Measurements from ENCODE around the gene STK32B. TPM values are rescaled to one million over a fixed set of nuclear protein-coding genes. Genes with fewer than 3 reads are reported as not detected.
"Not testable (repeated sequence)": the region's sequence is repeated elsewhere in the genome, so short reads cannot be mapped to it uniquely, and the experiment has no call there.

STK32B gene
- total RNA-seq, 1 donor from 2014 or later, result not detected

DNA sequence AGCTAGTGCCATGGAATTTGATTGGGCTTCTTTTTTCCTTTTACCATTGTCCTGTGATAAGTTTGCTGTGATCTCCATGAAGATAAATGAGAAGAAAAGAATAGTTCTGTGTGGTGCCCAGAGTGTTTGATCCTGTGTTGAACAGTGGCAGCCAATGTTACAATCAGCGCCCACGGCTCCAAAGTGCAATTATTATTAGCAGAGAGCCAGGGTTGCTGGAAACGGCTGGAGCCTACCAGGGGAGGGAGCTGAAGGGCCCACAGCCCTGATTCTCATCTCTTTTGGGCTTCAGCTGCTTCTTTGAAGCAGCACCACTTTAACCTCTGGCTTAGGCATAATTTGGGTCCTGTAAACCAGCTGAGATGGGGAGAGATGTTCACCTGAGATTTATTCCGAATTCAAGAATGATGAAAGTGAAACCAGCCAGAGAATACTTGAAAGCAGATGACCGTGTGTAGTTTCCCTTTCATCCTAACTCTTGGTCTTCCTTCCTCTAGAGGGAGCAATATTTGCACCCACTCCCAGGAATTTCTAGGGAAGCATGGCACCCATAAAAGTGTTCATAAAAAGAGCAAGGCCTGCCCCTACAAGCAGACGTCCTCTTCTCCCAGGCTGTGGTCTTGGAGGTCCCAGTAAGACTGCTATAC lies 358.8 kb downstream of the STK32B start:
- Mint-ChIP-seq H3K27me3 (no peaks in the 10 kb centered on the region), H3K27ac (no peak overlapping the region), H3K36me3 (ENCODE audit: low read depth) (no peaks in the 10 kb centered on the region), H3K9me3 (peaks cover 10% of the 10 kb centered on the region), H3K4me1 (no peaks in the 10 kb centered on the region), H3K4me3 (no peak overlapping the region)
- intact Hi-C loops (cut with micrococcal nuclease), result no loop called here
- DNase-seq, result no peak

DNA sequence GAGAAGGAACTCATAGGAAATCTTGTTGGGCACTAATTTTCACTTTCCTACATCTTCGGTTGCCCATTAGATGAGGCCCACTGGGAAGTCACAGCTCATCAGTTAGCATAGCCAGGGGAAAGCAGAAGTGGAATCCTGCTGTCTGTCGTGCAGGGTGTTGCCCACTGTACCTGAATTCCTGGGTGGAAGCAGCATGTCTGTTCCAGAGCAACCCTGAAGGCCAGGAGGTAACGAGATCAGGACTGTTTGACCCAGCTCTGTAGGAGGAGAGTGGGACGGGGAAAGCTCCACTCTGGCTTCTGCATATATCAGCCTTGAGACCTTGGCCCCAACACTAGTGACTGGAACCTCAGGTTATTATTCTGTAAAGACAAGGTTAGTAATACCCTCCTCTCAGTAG lies 361.0 kb downstream of the STK32B start:
- H3K4me1 Mint-ChIP-seq, result no peaks in the 10 kb centered on the region
- H3K36me3 Mint-ChIP-seq (ENCODE audit: low read depth), result no peaks in the 10 kb centered on the region
- no peak overlapping the region for H3K4me3 Mint-ChIP-seq
- H3K9me3 Mint-ChIP-seq, result no peaks in the 10 kb centered on the region
- no peak overlapping the region for H3K27ac Mint-ChIP-seq
- intact Hi-C loops (cut with micrococcal nuclease), result no loop called here
- no peak for DNase-seq
- H3K27me3 Mint-ChIP-seq, result no peaks in the 10 kb centered on the region

DNA sequence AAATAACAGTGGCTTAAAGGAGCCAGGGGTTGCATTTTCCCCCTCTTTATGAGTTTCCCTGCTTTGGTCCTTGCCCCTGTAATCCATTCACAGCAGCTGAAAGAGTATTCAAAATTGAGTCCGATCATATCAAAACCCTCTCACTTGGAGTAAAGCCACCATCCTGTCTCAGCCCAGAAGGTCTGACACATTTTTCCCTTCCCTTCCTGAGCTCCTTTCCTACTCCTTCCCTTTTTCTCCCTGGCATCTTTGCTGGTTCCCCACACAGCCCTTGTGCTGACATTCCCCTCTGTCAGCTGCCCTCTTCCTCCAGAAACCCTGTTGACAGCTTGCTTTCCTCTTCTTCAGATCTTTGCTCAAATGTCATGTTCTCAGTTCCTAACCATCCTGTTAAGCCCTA lies 361.5 kb downstream of the STK32B start:
- H3K4me1 Mint-ChIP-seq, result no peaks in the 10 kb centered on the region
- H3K9me3 Mint-ChIP-seq, result no peaks in the 10 kb centered on the region
- no peak for DNase-seq
- intact Hi-C loops (cut with micrococcal nuclease), result no loop called here
- H3K27ac Mint-ChIP-seq, result no peak overlapping the region
- no peaks in the 10 kb centered on the region for H3K27me3 Mint-ChIP-seq
- H3K36me3 Mint-ChIP-seq (ENCODE audit: low read depth), result no peaks in the 10 kb centered on the region
- H3K4me3 Mint-ChIP-seq, result no peak overlapping the region

DNA sequence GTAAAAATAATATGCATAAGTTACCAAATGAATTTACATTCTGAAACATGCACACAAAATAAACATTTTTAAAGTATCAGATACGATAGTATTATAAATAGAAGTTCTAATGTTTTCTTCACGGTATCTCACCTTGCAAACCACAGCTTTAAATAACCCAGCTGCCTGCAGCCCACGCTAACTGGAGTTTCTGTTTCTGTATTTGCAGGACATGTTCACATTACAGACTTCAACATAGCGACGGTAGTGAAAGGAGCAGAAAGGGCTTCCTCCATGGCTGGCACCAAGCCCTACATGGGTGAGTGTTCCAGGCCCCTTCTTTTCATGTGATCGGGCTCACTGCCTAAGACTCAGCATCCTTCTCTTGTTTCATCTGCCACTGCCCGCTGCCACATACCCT lies 365.4 kb downstream of the STK32B start:
- no peak for DNase-seq
- H3K27me3 Mint-ChIP-seq, result no peaks in the 10 kb centered on the region
- intact Hi-C loops (cut with micrococcal nuclease), result no loop called here
- H3K4me3 Mint-ChIP-seq, result no peak overlapping the region
- H3K4me1 Mint-ChIP-seq, result no peaks in the 10 kb centered on the region
- no peaks in the 10 kb centered on the region for H3K9me3 Mint-ChIP-seq
- H3K27ac Mint-ChIP-seq, result no peak overlapping the region
- no peaks in the 10 kb centered on the region for H3K36me3 Mint-ChIP-seq (ENCODE audit: low read depth)

DNA sequence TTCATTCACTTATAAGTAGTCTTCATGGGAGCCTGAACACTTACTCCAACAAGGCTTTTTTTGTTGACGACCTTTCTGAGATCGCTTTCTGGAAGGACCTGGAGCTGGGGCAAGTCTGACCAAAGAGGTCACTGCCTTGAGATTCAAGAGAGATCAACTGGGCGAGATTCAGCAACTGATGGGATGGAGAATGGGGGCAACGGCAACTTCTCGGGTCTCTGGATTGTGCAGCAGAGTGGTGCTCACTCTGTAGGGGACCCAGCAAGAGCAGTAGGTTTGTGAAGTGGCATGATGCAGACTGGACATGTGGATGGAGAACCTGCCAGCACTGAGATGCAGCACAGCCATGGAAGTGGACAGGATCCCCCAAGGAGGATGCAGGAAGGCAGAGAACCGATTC lies 369.0 kb downstream of the STK32B start:
- no peak overlapping the region for H3K4me3 Mint-ChIP-seq
- no peaks in the 10 kb centered on the region for H3K9me3 Mint-ChIP-seq
- no peaks in the 10 kb centered on the region for H3K36me3 Mint-ChIP-seq (ENCODE audit: low read depth)
- intact Hi-C loops (cut with micrococcal nuclease), result no loop called here
- H3K4me1 Mint-ChIP-seq, result no peaks in the 10 kb centered on the region
- DNase-seq, result no peak
- H3K27ac Mint-ChIP-seq, result no peak overlapping the region
- H3K27me3 Mint-ChIP-seq, result no peaks in the 10 kb centered on the region

DNA sequence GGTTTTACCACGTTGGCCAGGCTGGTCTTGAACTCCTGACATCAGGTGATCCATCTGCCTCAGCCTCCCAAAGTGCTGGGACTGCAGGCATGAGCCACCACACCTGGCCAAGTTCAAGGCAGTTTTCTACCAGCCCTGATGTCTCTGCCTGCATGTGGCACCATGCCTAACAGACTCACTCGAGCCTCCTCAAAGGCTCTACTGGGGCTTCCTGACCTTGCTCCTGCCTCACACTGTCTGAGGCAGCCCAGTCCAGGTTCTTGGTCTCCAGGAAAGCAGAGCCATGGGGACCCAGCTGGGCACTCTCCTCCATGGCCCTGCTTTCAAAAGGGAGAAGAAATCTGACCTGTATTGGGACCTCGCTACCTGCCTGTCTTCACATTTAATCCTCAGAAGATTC lies 370.1 kb downstream of the STK32B start:
- Mint-ChIP-seq H3K27me3 (no peaks in the 10 kb centered on the region), H3K36me3 (ENCODE audit: low read depth) (no peaks in the 10 kb centered on the region), H3K27ac (no peak overlapping the region), H3K4me1 (no peaks in the 10 kb centered on the region), H3K4me3 (no peak overlapping the region), H3K9me3 (no peaks in the 10 kb centered on the region)
- intact Hi-C loops (cut with micrococcal nuclease), result no loop called here
- no peak for DNase-seq

DNA sequence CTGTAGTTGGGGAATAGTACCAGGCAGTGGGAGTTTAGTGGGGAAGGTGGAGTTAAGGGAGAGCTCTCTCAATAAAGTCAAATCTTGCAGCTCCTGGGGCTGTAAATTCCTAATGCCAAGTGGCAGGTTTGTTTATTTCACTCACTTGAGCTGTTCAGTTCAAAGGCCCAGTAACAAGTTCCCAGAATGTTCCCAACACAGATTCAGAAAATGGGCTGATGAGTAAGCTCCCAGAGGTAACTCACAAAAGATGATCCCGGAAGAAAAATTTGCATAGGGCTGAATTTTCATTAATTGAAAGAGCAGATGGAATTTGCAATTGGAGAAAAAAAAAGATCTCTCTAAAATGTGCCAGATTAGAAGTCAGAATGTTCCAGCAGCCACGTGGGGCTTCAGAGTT lies 370.9 kb downstream of the STK32B start:
- intact Hi-C loops (cut with micrococcal nuclease), result no loop called here
- no peak overlapping the region for H3K4me3 Mint-ChIP-seq
- DNase-seq, result no peak
- no peaks in the 10 kb centered on the region for H3K9me3 Mint-ChIP-seq
- H3K27ac Mint-ChIP-seq, result no peak overlapping the region
- H3K4me1 Mint-ChIP-seq, result no peaks in the 10 kb centered on the region
- H3K27me3 Mint-ChIP-seq, result no peaks in the 10 kb centered on the region
- no peaks in the 10 kb centered on the region for H3K36me3 Mint-ChIP-seq (ENCODE audit: low read depth)

DNA sequence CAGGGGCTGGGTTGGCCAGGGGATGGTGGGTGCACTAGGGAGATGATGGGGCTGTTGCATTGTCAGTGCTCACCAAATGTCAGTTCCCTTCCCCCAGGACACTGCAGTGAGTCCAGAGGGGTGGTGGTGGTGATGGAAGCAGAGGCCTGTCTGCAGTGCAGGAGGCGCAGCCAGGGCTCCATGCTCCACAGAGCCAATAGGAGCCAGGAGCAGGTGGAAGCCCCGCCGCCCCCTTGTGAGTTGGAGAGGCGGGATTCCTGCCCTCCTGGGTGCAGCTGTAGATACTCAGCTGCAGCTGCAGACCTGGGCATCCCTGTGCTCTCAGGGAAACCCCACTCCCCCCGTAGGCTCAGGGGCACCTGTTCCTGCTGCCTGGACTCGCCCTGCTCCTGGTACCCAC lies 372.4 kb downstream of the STK32B start:
- Mint-ChIP-seq H3K4me3 (no peak overlapping the region), H3K9me3 (no peaks in the 10 kb centered on the region), H3K36me3 (ENCODE audit: low read depth) (no peaks in the 10 kb centered on the region), H3K4me1 (no peaks in the 10 kb centered on the region), H3K27ac (no peak overlapping the region), H3K27me3 (no peaks in the 10 kb centered on the region)
- DNase-seq, result no peak
- intact Hi-C loops (cut with micrococcal nuclease), result no loop called here

DNA sequence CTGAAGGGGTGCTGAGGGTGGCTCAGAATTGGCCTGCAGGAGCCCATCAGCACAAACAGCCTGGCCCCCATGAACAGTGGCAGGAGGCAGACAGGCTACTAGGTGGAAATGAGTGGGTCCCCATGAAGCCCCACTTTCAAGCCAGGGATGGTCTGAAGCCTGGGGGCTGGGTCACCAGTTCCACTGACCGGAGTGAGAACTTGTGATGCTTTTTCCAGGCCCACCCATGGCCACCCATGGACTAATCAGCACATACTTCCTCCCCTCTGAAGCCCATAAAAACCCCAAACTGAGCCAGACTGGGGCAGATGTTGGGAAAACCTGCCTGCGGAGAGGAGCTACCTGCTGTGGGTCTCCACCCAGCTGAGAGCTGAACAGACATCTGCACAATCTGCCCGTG lies 372.9 kb downstream of the STK32B start:
- no peak for DNase-seq
- Mint-ChIP-seq H3K9me3 (no peaks in the 10 kb centered on the region), H3K4me1 (no peaks in the 10 kb centered on the region), H3K27me3 (no peaks in the 10 kb centered on the region), H3K27ac (no peak overlapping the region), H3K4me3 (no peak overlapping the region), H3K36me3 (ENCODE audit: low read depth) (no peaks in the 10 kb centered on the region)
- intact Hi-C loops (cut with micrococcal nuclease), result no loop called here

DNA sequence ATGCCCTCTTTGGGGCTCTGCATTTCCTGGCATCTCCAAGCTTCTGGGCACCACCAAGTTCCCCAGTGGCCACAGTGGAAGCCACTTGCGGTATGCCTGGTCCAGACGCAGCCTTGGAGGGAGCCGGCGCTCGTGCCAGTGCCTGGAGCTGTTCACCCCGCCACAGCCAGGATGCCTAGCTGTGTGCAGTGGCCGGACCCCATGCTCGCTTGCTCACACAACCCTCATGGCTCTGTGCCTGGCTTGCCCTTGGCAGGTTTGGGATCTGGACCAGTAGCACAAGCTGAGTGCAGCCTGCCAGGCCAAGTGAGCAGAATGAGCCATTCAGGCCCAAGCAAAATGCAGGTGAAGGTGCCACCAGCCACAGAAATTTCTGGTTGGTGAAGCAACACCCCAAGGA lies 373.6 kb downstream of the STK32B start:
- DNase-seq, result no peak
- Mint-ChIP-seq H3K27ac (no peak overlapping the region), H3K4me1 (no peaks in the 10 kb centered on the region), H3K36me3 (ENCODE audit: low read depth) (no peaks in the 10 kb centered on the region), H3K4me3 (no peak overlapping the region), H3K9me3 (no peaks in the 10 kb centered on the region), H3K27me3 (no peaks in the 10 kb centered on the region)
- intact Hi-C loops (cut with micrococcal nuclease), result no loop called here

DNA sequence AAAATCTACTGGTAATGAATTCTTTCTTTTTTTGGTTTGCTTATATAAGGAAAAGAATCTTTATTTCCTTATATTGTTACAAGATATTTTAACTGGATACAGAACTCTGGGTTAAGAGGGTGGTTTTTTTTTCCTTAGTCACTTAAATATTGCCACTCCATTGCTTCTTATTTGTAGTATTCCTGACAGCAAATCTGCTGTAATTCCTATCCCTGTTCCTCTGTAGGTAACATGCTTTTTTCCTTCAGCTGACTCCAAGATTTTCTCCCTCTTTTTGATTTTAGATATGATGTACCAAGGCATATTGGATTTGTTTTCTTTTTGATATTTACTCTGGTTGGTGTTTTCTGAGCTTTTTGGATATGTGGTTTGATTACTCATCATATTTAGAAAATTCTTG lies 378.5 kb downstream of the STK32B start:
- Mint-ChIP-seq H3K9me3 (no peaks in the 10 kb centered on the region), H3K27ac (no peak overlapping the region), H3K4me3 (no peak overlapping the region), H3K27me3 (no peaks in the 10 kb centered on the region), H3K4me1 (no peaks in the 10 kb centered on the region), H3K36me3 (ENCODE audit: low read depth) (no peaks in the 10 kb centered on the region)
- DNase-seq, result no peak
- intact Hi-C loops (cut with micrococcal nuclease), result no loop called here

DNA sequence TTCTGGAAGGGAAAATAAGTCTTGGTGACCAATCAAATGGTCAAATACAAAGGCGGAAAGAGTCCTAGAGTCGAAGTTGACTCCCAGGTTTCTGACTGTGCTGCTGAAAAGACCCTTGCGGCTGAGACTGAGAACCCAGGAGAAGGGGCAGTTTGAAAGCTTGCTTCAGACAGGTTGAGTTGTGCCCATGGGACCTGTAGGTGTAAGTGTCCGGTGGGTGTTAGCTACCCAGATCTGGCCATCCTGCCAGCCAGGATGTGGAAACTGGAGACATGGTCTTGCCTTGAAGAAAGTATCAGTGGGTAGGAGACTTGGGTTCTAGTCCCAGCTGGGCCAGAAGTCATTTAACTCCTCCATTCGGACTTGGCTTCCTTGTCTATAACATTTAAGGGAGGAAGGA lies 381.9 kb downstream of the STK32B start:
- H3K36me3 Mint-ChIP-seq (ENCODE audit: low read depth), result no peaks in the 10 kb centered on the region
- H3K27ac Mint-ChIP-seq, result no peak overlapping the region
- H3K27me3 Mint-ChIP-seq, result no peaks in the 10 kb centered on the region
- no peaks in the 10 kb centered on the region for H3K4me1 Mint-ChIP-seq
- H3K9me3 Mint-ChIP-seq, result peaks cover 3% of the 10 kb centered on the region
- intact Hi-C loops (cut with micrococcal nuclease), result no loop called here
- no peak overlapping the region for H3K4me3 Mint-ChIP-seq
- DNase-seq, result no peak

DNA sequence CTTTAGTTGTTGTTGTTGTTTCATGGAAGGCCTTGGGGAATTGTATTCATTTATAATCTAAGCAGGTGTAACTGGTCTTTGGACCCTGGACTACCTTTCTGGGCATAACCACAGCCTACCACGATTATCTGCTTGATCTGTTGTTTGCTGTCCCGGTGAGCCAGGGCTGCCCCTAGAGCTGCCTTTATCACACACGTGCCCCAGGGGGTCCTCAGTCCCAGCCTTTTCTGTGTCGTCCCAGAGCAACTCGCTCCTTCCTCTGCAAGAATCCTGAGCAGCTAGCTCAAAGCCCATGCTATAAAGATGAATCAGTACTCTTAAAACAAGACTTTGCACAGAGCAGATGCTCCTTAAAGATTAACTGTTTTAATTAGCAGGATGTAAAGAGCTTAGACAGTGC lies 383.9 kb downstream of the STK32B start:
- Mint-ChIP-seq H3K27ac (no peak overlapping the region), H3K27me3 (no peaks in the 10 kb centered on the region), H3K4me3 (no peak overlapping the region), H3K36me3 (ENCODE audit: low read depth) (no peaks in the 10 kb centered on the region), H3K9me3 (peaks cover 3% of the 10 kb centered on the region), H3K4me1 (no peaks in the 10 kb centered on the region)
- intact Hi-C loops (cut with micrococcal nuclease), result no loop called here
- no peak for DNase-seq

DNA sequence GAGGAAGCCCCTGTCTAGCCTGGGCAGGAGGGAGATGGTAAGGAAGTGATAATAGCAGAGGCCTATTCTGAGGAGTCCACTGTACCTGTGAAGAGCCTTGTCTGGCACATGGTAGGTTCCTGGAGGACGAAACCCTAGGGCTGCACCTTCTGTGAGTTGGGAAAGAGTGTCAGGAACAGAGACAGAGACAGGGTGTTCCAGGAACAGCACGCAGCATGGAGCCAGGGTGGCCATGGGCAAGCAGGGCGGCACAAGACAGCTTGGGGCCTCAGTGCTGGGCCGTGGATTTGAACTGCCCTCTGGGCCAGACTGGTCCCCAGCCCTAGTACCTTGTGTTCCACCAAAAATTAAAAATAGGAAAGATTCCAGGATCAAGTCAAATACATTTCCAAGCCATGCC lies 384.5 kb downstream of the STK32B start:
- no peak overlapping the region for H3K27ac Mint-ChIP-seq
- H3K4me1 Mint-ChIP-seq, result no peaks in the 10 kb centered on the region
- DNase-seq, result no peak
- no peaks in the 10 kb centered on the region for H3K36me3 Mint-ChIP-seq (ENCODE audit: low read depth)
- peaks cover 3% of the 10 kb centered on the region for H3K9me3 Mint-ChIP-seq
- H3K27me3 Mint-ChIP-seq, result no peaks in the 10 kb centered on the region
- intact Hi-C loops (cut with micrococcal nuclease), result no loop called here
- no peak overlapping the region for H3K4me3 Mint-ChIP-seq

DNA sequence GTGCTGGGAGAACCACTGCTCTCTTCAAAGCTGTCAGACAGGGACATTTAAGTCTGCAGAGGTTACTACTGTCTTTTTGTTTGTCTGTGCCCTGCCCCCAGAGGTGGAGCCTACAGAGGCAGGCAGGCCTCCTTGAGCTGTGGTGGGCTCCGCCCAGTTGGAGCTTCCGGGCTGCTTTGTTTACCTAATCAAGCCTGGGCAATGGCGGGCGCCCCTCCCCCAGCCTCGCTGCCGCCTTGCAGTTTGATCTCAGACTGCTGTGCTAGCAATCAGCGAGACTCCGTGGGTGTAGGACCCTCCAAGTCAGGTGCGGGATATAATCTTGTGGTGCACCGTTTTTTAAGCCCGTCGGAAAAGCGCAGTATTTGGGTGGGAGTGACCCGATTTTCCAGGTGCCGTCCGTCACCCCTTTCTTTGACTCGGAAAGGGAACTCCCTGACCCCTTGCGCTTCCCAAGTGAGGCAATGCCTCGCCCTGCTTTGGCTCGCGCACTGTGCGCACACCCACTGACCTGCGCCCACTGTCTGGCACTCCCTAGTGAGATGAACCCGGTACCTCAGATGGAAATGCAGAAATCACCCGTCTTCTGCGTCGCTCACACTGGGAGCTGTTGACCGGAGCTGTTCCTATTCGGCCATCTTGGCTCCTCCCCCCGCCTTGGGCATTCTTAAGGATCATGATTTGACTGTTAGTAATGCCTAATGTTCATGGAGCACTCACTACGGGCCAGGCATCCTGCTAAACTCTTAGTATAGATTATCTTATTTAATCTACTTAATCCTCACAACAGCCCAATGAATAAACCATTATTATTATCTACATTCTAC lies 392.9 kb downstream of the STK32B start:
- H3K9me3 Mint-ChIP-seq; H3K36me3 Mint-ChIP-seq (ENCODE audit: low read depth); H3K27ac Mint-ChIP-seq; H3K4me3 Mint-ChIP-seq; H3K27me3 Mint-ChIP-seq; DNase-seq; intact Hi-C loops (cut with micrococcal nuclease); H3K4me1 Mint-ChIP-seq: not testable (repeated sequence)

All from activated CD4-positive, alpha-beta T cell treated with anti-CD3 and anti-CD28 coated beads, Interleukin-2, amount 10 ng/mL, durations not matched to agents 24 days and 14 days (primary cell).